GM12878 (cell line): ENCODE data around the gene ANKS1A. TPM values are rescaled to one million over a fixed set of nuclear protein-coding genes. Genes with fewer than 3 reads are reported as not detected.

Experiments used
- ATAC-seq: fragments of 200-7000 bp; cut with Tn5 transposase; 3 replicates; pipeline ENCODE4 v1.9.1; 2020; ENCODE audit warnings: mild to moderate bottlenecking, moderate library complexity
- BruUV-seq: library from RNA; stranded (reverse); fragments of 400-500 nt; replicated peaks from 2 replicates; lab custom pipeline; 2021; lab: Mats Ljungman, UMichigan
- CTCF ChIA-PET: fragments of 300-600 bp; sonication (Branson Sonifier 250); formaldehyde crosslinking; extraction: SDS; loops from one replicate; lab custom pipeline; 2021; ENCODE audit warnings: inconsistent platforms; lab: Yijun Ruan, JAX
- POLR2A ChIA-PET: fragments of 350-600 bp; formaldehyde crosslinking; extraction: SDS; loops from one replicate; lab custom pipeline; 2021; ENCODE audit warnings: inconsistent platforms; lab: Charles Lee
- RAD21 ChIA-PET: fragments of 300-600 bp; sonication (Branson Sonifier 250); formaldehyde crosslinking; loops from one replicate; lab custom pipeline; 2023; ENCODE audit warnings: antibody characterized with exemption; ENCODE audit not compliant: unreplicated experiment; lab: Charles Lee
- SMC1A ChIA-PET: fragments of 300-600 bp; sonication (Branson Sonifier 250); formaldehyde crosslinking; loops from one replicate; lab custom pipeline; 2023; ENCODE audit not compliant: unreplicated experiment, uncharacterized antibody; lab: Charles Lee
- DNase-seq: peaks from one replicate; pipeline ENCODE4 v3.0.0-alpha.2; 2011; ENCODE audit warnings: low read depth, low spot score
- FAIRE-seq: peaks from 3 replicates; lab custom pipeline; 2011; peaks lifted over from hg19 to GRCh38; lab: Jason Lieb, UNC
- H2AFZ ChIP-seq: 2 replicates; pipeline ENCODE4 v1.6.0; 2011; ENCODE audit warnings: low read depth, low read length, control low read depth; ENCODE audit not compliant: control insufficient read depth
- H3K27ac ChIP-seq: 2 replicates; pipeline ENCODE4 v1.5.1; 2011; ENCODE audit warnings: control low read depth; ENCODE audit not compliant: control insufficient read depth, insufficient read depth
- H3K27me3 ChIP-seq, 2 experiments: replicated peaks in 1 of 2; 2 replicates each; pipeline versions ENCODE4 v1.6.0 to v1.6.1; 2011; ENCODE audit warnings: low read length in 1 of 2; ENCODE audit not compliant: control insufficient read depth in 2 of 2, insufficient read depth in 2 of 2
- H3K36me3 ChIP-seq, 2 experiments: 2 replicates each; pipeline ENCODE4 v1.5.1; 2011; ENCODE audit warnings: low read length in 1 of 2; ENCODE audit not compliant: control insufficient read depth in 2 of 2, insufficient read depth in 2 of 2
- H3K4me1 ChIP-seq: 2 replicates; pipeline ENCODE4 v1.6.1; 2011; ENCODE audit warnings: mild to moderate bottlenecking, low read length, moderate library complexity, mixed read lengths; ENCODE audit not compliant: control insufficient read depth, insufficient read depth
- H3K4me2 ChIP-seq: 2 replicates; pipeline ENCODE4 v1.6.0; 2011; ENCODE audit warnings: control low read depth; ENCODE audit not compliant: control insufficient read depth, insufficient read depth
- H3K4me3 ChIP-seq: fragments of 200-600 bp; sonication (generic); 2 replicates; pipeline ENCODE4 v1.5.1; 2016
- H3K79me2 ChIP-seq: 2 replicates; pipeline ENCODE4 v1.6.0; 2011; ENCODE audit warnings: low read length; ENCODE audit not compliant: control insufficient read depth, insufficient read depth
- H3K9ac ChIP-seq: 2 replicates; pipeline ENCODE4 v1.8.0; 2011; ENCODE audit warnings: low read length, control low read depth, mixed read lengths; ENCODE audit not compliant: control insufficient read depth, insufficient read depth
- H3K9me3 ChIP-seq: replicated peaks from 3 replicates; pipeline ENCODE4 v1.5.1; 2011; ENCODE audit warnings: mild to moderate bottlenecking, low read length; ENCODE audit not compliant: control insufficient read depth, insufficient read depth
- H4K20me1 ChIP-seq: 2 replicates; pipeline ENCODE4 v1.6.0; 2011; ENCODE audit not compliant: control insufficient read depth, insufficient read depth
- HCFC1 ChIP-seq: fragments of 150-350 bp; IDR thresholded peaks from 2 replicates; pipeline ENCODE4 v1.6.1; 2014; ENCODE audit warnings: low read length
- NFYB ChIP-seq: IDR thresholded peaks from 2 replicates; pipeline ENCODE4 v1.6.1; 2011; ENCODE audit warnings: low read depth, mild to moderate bottlenecking, low read length, improper control_type of control experiment, moderate library complexity; ENCODE audit not compliant: insufficient read depth
- SMAD5 ChIP-seq: IDR thresholded peaks from 2 replicates; pipeline ENCODE4 v1.6.1; 2016; ENCODE audit warnings: antibody characterized with exemption, low read depth
- SMARCA5 ChIP-seq: fragments of 450-650 bp; IDR thresholded peaks from 2 replicates; pipeline ENCODE4 v1.6.1; 2017; ENCODE audit warnings: mild to moderate bottlenecking
- WRNIP1 ChIP-seq: IDR thresholded peaks from 2 replicates; pipeline ENCODE4 v1.6.1; 2011; ENCODE audit warnings: low read depth, low read length, improper control_type of control experiment, borderline replicate concordance
- ZBED1 ChIP-seq: IDR thresholded peaks from 2 replicates; pipeline ENCODE4 v1.6.1; 2016; ENCODE audit warnings: borderline replicate concordance
- ZBTB11 ChIP-seq: fragments of 450-650 bp; formaldehyde crosslinking; IDR thresholded peaks from 2 replicates; pipeline ENCODE4 v1.5.0; 2022; ENCODE audit warnings: mild to moderate bottlenecking, missing genetic modification characterization
- WGBS: methylation state at CpG from one replicate; pipeline ENCODE4 v1.1.6; 2016; ENCODE audit warnings: low lambda C conversion rate; ENCODE audit not compliant: insufficient replicate concordance, insufficient coverage; ENCODE audit errors: missing lambda C conversion rate; 5-methylcytosine and 5-hydroxymethylcytosine counted together
- in situ Hi-C: fragments of 300-500 bp; cut with MboI; formaldehyde crosslinking; loops from 9 replicates; pipeline ENCODE4 v1.14.3; 2018; ENCODE audit warnings: mixed read lengths
- intact Hi-C: fragments of 100-400 bp; cut with micrococcal nuclease; formaldehyde crosslinking; loops from one replicate; pipeline ENCODE4 v1.14.2; 2022; ENCODE audit not compliant: unreplicated experiment
- polyA plus RNA-seq, 11 experiments: library from polyadenylated mRNA; depleted of rRNA in 4 of 11; unstranded in 6 of 11; stranded (reverse) in 5 of 11; fragments of >200 nt; fragmentation: Nextera tagmentation in 4 of 11; fragmentation: Illumina TruSeq in 1 of 11; extraction: Ambion mirVana in 4 of 11; extraction: Trizol in 1 of 11; gene quantifications; 1 replicate in 1 of 11; 2 replicates in 10 of 11; pipeline versions ENCODE4 v1.2.1 to v1.2.3, GENCODE V29; 2011 to 2016; ENCODE audit warnings: inconsistent platforms in 2 of 11, missing spikeins in 2 of 11, low read depth in 1 of 11
- total RNA-seq, 4 experiments: library from RNA; depleted of rRNA in 3 of 4; stranded (reverse); fragments of >200 nt in 3 of 4; fragmentation: Illumina TruSeq in 1 of 4; extraction: Trizol in 1 of 4; gene quantifications; 2 replicates each; pipeline versions ENCODE4 v1.2.1 to v1.2.3, GENCODE V29; 2013 to 2021

The ANKS1A gene
- total and polyA plus RNA-seq, 10 of the 15 experiments (the other 5 are each of a cell fraction or from before 2014, with no cell fraction given), result 0.60 to 7.0 (median 3.0) TPM

- intact Hi-C loops, result no loop called here
- H3K4me1 ChIP-seq, result no peaks in the 10 kb centered on the region
- TF ChIP-seq NFYB (no peak), ZBED1 (no peak), SMAD5 (no peak), WRNIP1 (no peak), HCFC1 (no peak), ZBTB11 (no peak), SMARCA5 (no peak)
- TF ChIP-seq, all 136 proteins: peak for 0
- H3K36me3 ChIP-seq, result no peaks in the 10 kb centered on the region
- in situ Hi-C loops, result no loop called here
- WGBS, result 80% methylated on average over 9 of the region's 9 CpGs
- no peak for FAIRE-seq
- no peak overlapping the region for H3K9ac ChIP-seq
- H3K27ac ChIP-seq, result no peak overlapping the region
- no peaks in the 10 kb centered on the region for H3K27me3 ChIP-seq
- ATAC-seq, result no peak
- RAD21 ChIA-PET, result no interaction called here
- CTCF ChIA-PET, result interaction anchor here (0.6 kb wide), 1 partner anchor 79 kb away, joined by 3 read pairs; no protein-coding TSS in a partner anchor
- no peaks in the 10 kb centered on the region for H3K9me3 ChIP-seq
- no peak overlapping the region for H3K4me3 ChIP-seq
- H3K79me2 ChIP-seq, result no peaks in the 10 kb centered on the region
- SMC1A ChIA-PET, result interaction anchor here (0.5 kb wide), 1 partner anchor 714 kb away, joined by 3 read pairs; no protein-coding TSS in a partner anchor
- H4K20me1 ChIP-seq, result no peaks in the 10 kb centered on the region
- DNase-seq, result no peak
- POLR2A ChIA-PET, result no interaction called here
- no peak overlapping the region for H2AFZ ChIP-seq
- no TSS peak for BruUV-seq
- no peak overlapping the region for H3K4me2 ChIP-seq
Measured at GRCh38 chr6:35061102-35061615, 172.1 kb downstream of the ANKS1A start.
